ENCODE measurements around the gene SUGCT.

SUGCT gene

GRCh38 chr7:40836218-40836617 is 701.4 kb downstream of the SUGCT start:
- H3K9me3 Mint-ChIP-seq: peaks cover 2% of the 10 kb centered on the region
- H3K27ac Mint-ChIP-seq: no peak overlapping the region
- no peak overlapping the region for H3K4me3 Mint-ChIP-seq

DNA sequence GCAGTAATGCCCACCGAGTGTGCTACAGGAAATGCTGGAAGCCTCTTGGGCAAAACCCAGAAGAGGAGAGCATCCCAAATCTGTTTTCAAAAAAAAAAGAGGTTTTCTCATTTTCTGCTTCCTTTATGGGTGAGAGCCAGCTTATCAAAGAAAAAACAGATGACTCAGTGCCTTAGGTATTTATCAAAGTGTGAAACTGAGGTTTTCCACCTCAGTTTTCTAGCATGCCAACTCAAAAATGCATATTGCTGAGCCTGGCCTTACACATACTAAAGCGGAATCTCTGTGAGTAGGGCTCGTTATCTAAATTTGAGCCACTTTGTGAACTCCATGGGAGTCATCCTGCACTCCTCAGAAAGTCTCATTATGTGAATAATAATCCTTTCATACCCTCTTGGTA is 705.1 kb downstream of the SUGCT start:
- Mint-ChIP-seq H3K4me1 (peaks cover 9% of the 10 kb centered on the region), H3K9me3 (peaks cover 2% of the 10 kb centered on the region), H3K27ac (no peak overlapping the region), H3K36me3 (no peaks in the 10 kb centered on the region), H3K4me3 (no peak overlapping the region), H3K27me3 (no peaks in the 10 kb centered on the region)
- no peak for ATAC-seq

More at GRCh38 chr7:40836218-40836617, 701.4 kb downstream of the SUGCT start:
- no peaks in the 10 kb centered on the region for H3K27me3 Mint-ChIP-seq
- ATAC-seq: peak; percentile 60
- peaks cover 9% of the 10 kb centered on the region for H3K4me1 Mint-ChIP-seq
- H3K36me3 Mint-ChIP-seq: no peaks in the 10 kb centered on the region

DNA sequence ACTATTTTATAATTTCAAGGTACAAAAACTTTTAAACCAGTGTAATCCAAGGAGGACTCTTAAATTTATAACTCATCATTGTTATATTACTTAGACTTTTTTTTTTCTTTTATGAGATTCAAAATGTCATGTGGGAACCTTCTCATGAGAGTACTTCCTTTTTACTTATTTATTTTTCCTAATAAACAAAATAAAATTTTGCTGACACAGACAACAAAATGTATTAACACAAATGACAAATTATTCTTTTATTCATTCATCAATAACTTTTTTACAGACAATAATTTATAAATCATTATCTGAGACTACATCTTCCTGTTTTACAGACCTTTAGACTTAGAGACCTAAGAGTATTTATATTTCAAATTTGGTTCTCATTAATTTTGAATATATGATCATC is 706.2 kb downstream of the SUGCT start:
- no peak overlapping the region for H3K4me3 Mint-ChIP-seq
- H3K36me3 Mint-ChIP-seq: no peaks in the 10 kb centered on the region
- H3K4me1 Mint-ChIP-seq: peaks cover 8% of the 10 kb centered on the region
- no peak for ATAC-seq
- no peaks in the 10 kb centered on the region for H3K27me3 Mint-ChIP-seq
- no peak overlapping the region for H3K27ac Mint-ChIP-seq
- peaks cover 2% of the 10 kb centered on the region for H3K9me3 Mint-ChIP-seq

DNA sequence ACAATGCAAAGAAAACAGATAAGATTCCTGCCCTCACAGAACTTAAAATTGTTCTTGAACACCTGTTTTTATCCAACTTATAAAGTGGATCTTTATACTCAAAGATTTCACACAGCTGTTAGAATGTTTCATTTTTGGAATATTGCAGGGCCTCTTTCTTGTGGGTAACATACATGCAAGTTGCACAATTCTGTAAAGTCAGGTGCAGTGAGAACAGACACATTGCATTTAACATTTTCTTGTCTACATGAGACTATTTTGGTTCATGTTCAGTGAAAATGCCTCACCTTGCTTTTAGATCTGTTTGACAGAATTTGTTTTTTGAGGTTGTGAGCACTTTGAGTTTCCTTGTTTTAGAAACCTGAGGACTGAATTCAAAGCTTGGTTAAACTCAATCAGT is 707.8 kb downstream of the SUGCT start:
- Mint-ChIP-seq H3K4me1 (no peaks in the 10 kb centered on the region), H3K27ac (no peak overlapping the region), H3K4me3 (no peak overlapping the region), H3K9me3 (peaks cover 2% of the 10 kb centered on the region), H3K36me3 (no peaks in the 10 kb centered on the region), H3K27me3 (no peaks in the 10 kb centered on the region)
- ATAC-seq: no peak

GRCh38 chr7:40843338-40843985 is 708.7 kb downstream of the SUGCT start:
- no peak overlapping the region for H3K4me3 Mint-ChIP-seq
- H3K4me1 Mint-ChIP-seq: no peaks in the 10 kb centered on the region
- no peak overlapping the region for H3K27ac Mint-ChIP-seq
- peaks cover 2% of the 10 kb centered on the region for H3K9me3 Mint-ChIP-seq
- no peaks in the 10 kb centered on the region for H3K27me3 Mint-ChIP-seq
- H3K36me3 Mint-ChIP-seq: no peaks in the 10 kb centered on the region
- no peak for ATAC-seq

- Mint-ChIP-seq H3K27me3 (no peaks in the 10 kb centered on the region), H3K9me3 (no peaks in the 10 kb centered on the region), H3K4me1 (no peaks in the 10 kb centered on the region), H3K27ac (no peak overlapping the region), H3K36me3 (no peaks in the 10 kb centered on the region), H3K4me3 (no peak overlapping the region)
- ATAC-seq: no peak
Observed at GRCh38 chr7:40845943-40846342, 711.1 kb downstream of the SUGCT start.

DNA sequence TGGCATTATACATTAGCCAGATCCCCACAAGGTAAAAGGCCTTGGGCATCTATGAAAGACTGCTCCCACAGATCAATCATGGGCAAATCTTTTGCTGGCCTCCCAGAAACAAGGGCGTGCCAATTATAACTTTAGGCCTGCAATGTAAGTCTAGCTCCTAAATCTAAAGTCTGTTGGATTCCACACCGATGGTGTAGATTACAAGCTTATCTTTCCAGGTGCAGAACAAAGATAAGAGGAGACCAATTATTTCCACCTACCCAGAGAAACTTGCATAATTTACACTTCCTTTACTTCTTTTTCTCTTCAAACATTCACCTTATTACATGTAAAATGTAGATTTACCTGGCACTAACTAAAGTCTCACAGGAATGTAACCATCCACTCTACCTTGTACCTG is 713.1 kb downstream of the SUGCT start:
- Mint-ChIP-seq H3K4me1 (no peaks in the 10 kb centered on the region), H3K36me3 (no peaks in the 10 kb centered on the region), H3K27ac (no peak overlapping the region), H3K9me3 (no peaks in the 10 kb centered on the region), H3K4me3 (no peak overlapping the region), H3K27me3 (no peaks in the 10 kb centered on the region)
- ATAC-seq: no peak

DNA sequence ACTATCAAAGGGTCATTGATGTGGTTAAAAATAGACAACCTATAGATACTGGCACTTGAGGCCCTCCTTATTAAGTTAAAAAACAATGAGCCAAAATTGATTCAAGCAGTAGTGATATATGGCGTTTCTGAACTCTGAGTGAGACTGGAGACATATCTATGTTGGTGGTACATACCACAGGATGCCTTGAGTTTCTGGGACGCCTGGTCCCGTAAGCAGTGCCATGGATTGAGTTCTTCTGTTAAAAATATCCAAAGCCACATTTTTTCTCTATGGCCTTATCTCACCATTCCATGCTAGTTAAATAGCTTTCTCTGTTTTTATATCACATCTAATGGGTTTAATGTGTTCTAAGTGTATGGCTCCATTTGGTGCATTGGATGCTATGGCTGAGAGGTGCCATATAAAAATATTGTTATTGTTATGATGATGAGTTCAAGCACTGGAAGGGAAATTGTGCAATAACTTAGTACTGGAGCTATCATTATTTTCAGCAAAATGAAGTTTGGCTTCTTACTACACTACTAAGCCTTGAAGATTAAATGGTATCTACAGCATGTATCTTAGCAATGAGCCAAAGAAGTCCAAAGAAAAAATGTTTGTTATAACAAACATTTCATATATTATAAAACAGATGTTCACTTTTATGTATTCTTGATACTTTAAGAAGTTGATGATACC is 713.9 kb downstream of the SUGCT start:
- H3K27me3 Mint-ChIP-seq: no peaks in the 10 kb centered on the region
- no peak overlapping the region for H3K27ac Mint-ChIP-seq
- H3K4me3 Mint-ChIP-seq: no peak overlapping the region
- no peak for ATAC-seq
- H3K9me3 Mint-ChIP-seq: no peaks in the 10 kb centered on the region
- H3K36me3 Mint-ChIP-seq: no peaks in the 10 kb centered on the region
- no peaks in the 10 kb centered on the region for H3K4me1 Mint-ChIP-seq

- H3K36me3 Mint-ChIP-seq: no peaks in the 10 kb centered on the region
- no peaks in the 10 kb centered on the region for H3K4me1 Mint-ChIP-seq
- H3K27me3 Mint-ChIP-seq: no peaks in the 10 kb centered on the region
- H3K9me3 Mint-ChIP-seq: no peaks in the 10 kb centered on the region
- no peak overlapping the region for H3K4me3 Mint-ChIP-seq
- no peak for ATAC-seq
- no peak overlapping the region for H3K27ac Mint-ChIP-seq
Observed at GRCh38 chr7:40850017-40850416, 715.2 kb downstream of the SUGCT start.

DNA sequence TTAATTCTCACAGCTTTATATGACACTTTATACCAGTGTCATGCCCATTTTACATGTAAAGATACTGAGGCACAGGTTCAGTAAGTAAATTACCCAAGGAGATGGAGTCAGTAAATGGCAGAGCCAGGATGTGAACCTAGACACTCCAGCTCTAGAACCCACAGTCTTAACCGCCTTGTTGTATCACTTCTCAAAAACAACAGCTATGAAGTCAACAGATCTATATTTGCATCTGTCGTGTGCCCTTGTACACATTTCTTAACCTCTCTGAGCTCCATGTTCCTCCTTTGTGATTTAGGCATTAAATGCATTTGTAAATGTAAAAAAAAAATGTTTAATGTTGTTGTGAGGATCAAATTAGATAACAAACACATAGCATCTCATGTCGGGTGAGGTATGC is 716.2 kb downstream of the SUGCT start:
- ATAC-seq: no peak
- no peaks in the 10 kb centered on the region for H3K36me3 Mint-ChIP-seq
- H3K27me3 Mint-ChIP-seq: no peaks in the 10 kb centered on the region
- no peak overlapping the region for H3K4me3 Mint-ChIP-seq
- no peaks in the 10 kb centered on the region for H3K4me1 Mint-ChIP-seq
- no peak overlapping the region for H3K27ac Mint-ChIP-seq
- no peaks in the 10 kb centered on the region for H3K9me3 Mint-ChIP-seq

DNA sequence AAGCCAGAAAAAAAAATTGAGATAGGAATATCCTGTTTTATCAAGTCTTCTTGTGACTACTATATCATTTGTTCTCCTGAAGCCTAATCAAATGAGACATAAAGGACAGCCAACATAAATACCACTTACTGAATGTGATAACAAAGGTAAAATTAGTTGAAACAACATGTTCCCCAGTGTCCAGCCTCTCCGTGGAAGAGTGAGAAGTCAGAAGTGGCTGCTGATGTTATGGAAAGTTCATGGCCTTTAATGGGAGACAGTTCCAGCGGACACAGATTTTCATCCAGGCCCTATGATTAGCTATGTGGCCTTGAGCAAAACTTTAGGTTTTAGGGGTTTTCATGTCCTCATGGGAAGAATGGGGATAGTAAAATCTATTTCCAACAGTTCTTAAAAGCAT is 724.3 kb downstream of the SUGCT start:
- no peak overlapping the region for H3K27ac Mint-ChIP-seq
- no peaks in the 10 kb centered on the region for H3K27me3 Mint-ChIP-seq
- no peaks in the 10 kb centered on the region for H3K36me3 Mint-ChIP-seq

GRCh38 chr7:40859965-40860543 is 725.2 kb downstream of the SUGCT start:
- no peak overlapping the region for H3K27ac Mint-ChIP-seq
- H3K4me3 Mint-ChIP-seq: no peak overlapping the region
- H3K9me3 Mint-ChIP-seq: no peaks in the 10 kb centered on the region
- no peak for ATAC-seq
- H3K4me1 Mint-ChIP-seq: no peaks in the 10 kb centered on the region
- no peaks in the 10 kb centered on the region for H3K27me3 Mint-ChIP-seq
- H3K36me3 Mint-ChIP-seq: no peaks in the 10 kb centered on the region

More for the DNA sequence above, 724.3 kb downstream of the SUGCT start:
- no peaks in the 10 kb centered on the region for H3K4me1 Mint-ChIP-seq
- H3K9me3 Mint-ChIP-seq: no peaks in the 10 kb centered on the region
- no peak for ATAC-seq
- no peak overlapping the region for H3K4me3 Mint-ChIP-seq

- Mint-ChIP-seq H3K9me3 (no peaks in the 10 kb centered on the region), H3K4me3 (no peak overlapping the region), H3K27ac (no peak overlapping the region), H3K36me3 (no peaks in the 10 kb centered on the region), H3K4me1 (no peaks in the 10 kb centered on the region), H3K27me3 (no peaks in the 10 kb centered on the region)
- ATAC-seq: no peak
Observed at GRCh38 chr7:40865441-40866233, 730.8 kb downstream of the SUGCT start.

GRCh38 chr7:40866601-40867000 is 731.8 kb downstream of the SUGCT start:
- Mint-ChIP-seq H3K4me1 (no peaks in the 10 kb centered on the region), H3K27me3 (no peaks in the 10 kb centered on the region), H3K9me3 (peaks cover 2% of the 10 kb centered on the region), H3K4me3 (no peak overlapping the region), H3K27ac (no peak overlapping the region), H3K36me3 (no peaks in the 10 kb centered on the region)
- no peak for ATAC-seq

DNA sequence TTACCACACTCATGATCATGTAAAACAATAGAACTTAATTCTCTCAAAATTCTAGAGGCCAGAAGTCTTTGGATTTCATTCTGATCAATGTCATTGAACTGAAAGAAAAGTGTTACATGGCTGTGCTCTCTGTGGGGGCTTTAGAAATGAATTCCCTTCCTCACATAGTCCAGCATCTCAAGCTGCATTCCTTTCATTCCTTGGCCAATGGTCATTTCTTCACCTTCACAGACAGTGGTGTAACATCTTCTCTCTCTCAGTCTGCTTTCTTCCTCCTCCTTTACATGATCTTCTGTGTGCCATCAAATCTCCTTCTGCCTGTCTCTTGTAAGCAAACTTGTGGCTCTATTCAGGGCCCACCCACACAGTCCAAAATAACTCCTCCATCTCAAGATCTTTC is 735.3 kb downstream of the SUGCT start:
- Mint-ChIP-seq H3K9me3 (peaks cover 2% of the 10 kb centered on the region), H3K36me3 (no peaks in the 10 kb centered on the region), H3K27me3 (no peaks in the 10 kb centered on the region), H3K27ac (no peak overlapping the region), H3K4me3 (no peak overlapping the region), H3K4me1 (no peaks in the 10 kb centered on the region)
- ATAC-seq: no peak
